ENCODE data around the gene CADM4.

CADM4 gene

DNA sequence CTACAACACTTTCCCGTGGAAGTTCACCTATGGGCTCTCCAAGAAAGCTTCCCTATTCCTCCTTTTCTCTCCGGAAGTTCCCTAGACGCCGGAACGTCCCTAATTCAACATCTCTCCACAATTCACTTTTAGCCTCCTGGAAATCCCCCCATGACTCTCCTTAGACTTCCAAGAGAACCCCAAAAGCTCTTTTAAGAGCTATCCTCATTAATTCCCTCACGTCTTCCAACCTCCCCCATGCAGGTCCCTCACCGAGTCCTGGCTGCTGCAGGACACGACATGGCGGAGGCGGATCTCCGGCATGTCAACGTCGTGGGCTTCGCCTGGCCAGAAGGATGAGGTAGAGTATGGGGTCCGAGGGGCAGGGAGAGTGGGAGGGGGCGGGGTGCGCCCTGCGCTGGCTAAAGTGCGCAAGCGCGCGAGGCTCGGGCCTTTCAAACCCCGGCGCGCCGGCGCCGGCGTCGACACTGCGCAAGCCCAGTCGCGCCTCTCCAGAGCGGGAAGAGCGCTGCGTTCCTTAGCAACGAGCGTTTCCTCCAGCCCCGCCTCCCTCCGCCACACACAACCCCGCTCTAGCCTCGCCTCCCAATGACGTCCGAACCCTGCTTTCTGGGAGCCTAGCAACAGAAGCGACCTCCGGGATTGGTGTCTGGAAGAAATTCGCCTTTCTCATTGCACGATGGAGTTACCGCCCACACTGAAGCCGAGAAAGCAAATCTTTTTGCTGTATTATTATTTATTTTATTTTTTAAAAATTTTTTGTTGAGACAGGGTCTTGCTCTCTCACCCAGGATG is 64.3 kb downstream of the CADM4 start, which contains the start of the genes PINLYP and XRCC1:
PINLYP (plus strand) TSS at position 646 of the 795 bp plus-strand sequence. CDS start 1,391 bp downstream, outside the sequence.
XRCC1 (minus strand) TSS at position 372 of the 795 bp plus-strand sequence; CDS start at position 303, 69 bp downstream.
- H3K36me3 Mint-ChIP-seq = peaks cover 15% of the 10 kb centered on the region
- H3K4me1 Mint-ChIP-seq = peaks cover 62% of the 10 kb centered on the region
- no peaks in the 10 kb centered on the region for H3K9me3 Mint-ChIP-seq
- H3K4me3 Mint-ChIP-seq = peak within 1 kb of the TSS; percentile 99
- peak within 1 kb of the TSS; percentile 98 for H3K27ac Mint-ChIP-seq
- ATAC-seq (peak; percentile 99), DNase-seq (ENCODE audit: low spot score in 2 of 2) (peak; percentile 77 to 94)

DNA sequence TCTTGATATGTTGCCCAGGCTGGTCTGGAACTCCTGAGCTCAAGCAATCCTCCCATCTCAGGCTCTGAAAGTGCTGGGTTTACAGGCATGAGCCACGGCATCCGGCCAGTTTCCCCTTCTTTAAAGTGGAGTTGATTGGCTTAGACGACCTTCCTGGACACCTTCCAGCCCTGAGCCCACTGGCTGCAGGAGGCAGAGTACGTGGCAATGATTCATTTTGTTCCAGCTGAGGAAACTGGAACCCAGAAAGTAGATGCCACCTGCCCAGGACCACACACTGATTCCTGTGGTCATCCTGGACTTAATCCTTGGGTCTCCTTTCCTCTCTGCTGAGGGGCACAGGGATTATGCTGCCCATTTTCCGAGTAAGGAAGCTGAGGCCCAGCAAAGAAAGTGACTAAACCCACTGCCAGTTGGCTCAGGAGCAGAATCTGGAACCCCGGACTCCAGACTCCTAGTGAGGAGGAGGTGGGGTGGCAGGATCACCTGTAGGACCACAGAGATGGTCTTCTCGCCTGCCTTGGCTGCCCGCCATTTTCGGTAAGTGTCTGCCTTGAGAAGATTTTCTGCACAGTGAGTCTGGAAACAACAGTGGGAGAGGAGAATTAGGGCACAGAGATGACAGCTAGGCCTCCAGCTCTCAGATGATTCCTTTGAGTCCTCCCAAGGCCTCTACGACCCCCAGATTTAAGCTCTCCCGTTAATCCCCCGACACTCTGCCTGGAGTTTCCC is 65.1 kb downstream of the CADM4 start:
- Mint-ChIP-seq H3K4me1 (peaks cover 62% of the 10 kb centered on the region), H3K36me3 (peaks cover 15% of the 10 kb centered on the region), H3K9me3 (no peaks in the 10 kb centered on the region), H3K27ac (peak overlapping the region; percentile 98), H3K4me3 (peak overlapping the region; percentile 99)
- DNase-seq (ENCODE audit: low spot score in 2 of 2) (no peak), ATAC-seq (no peak)

Measured in stimulated activated effector memory CD8-positive, alpha-beta T cell treated with anti-CD3 and anti-CD28 coated beads, Interleukin-12 subunit alpha, Interleukin-12 subunit beta, amount 100 ng/mL, for 72 hours (primary cell).